ENCODE data around the gene NAA15.

The NAA15 gene

DNA sequence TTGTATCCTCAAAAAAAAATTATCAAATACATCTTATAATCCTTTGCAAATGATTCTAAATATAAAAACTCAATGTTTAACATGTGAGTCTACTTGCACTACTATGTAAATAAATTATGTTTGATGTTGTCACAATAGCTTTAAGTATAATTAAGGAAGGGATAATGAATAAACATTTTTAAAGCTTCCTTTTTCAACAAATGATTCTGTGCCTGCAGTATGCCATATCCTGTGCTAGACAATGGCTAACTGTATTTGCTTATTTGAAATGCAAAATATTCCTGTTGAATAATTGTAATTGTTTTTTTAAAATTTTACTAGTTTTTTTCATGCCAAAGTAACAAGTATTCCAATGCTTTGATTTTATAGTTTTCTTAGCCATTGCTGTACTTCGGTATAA, 60.0 kb downstream of the NAA15 start:
- Histone ChIP-seq H3K27ac (replicated peaks) (no peak overlapping the region), H3K27me3 (ENCODE audit: insufficient read depth, poor library complexity, severe bottlenecking) (no peaks in the 10 kb centered on the region), H3K4me3 (replicated peaks; ENCODE audit: insufficient read depth, low read length) (no peak overlapping the region)
- no peak for DNase-seq (ENCODE audit: low read depth in 1 of 2, low spot score in 1 of 2)
- TF ChIP-seq SPI1 (IDR thresholded peaks at IDR 0.05; ENCODE audit: borderline replicate concordance, low read depth) (no peak), GABPA (IDR thresholded peaks at IDR 0.05; ENCODE audit: low read depth) (no peak), POLR2AphosphoS5 (IDR thresholded peaks at IDR 0.05; ENCODE audit: low read depth) (no peak), CTCF (IDR thresholded peaks at IDR 0.05; ENCODE audit: insufficient read depth, low read length) (no peak)
- TF ChIP-seq, protein P1, sequence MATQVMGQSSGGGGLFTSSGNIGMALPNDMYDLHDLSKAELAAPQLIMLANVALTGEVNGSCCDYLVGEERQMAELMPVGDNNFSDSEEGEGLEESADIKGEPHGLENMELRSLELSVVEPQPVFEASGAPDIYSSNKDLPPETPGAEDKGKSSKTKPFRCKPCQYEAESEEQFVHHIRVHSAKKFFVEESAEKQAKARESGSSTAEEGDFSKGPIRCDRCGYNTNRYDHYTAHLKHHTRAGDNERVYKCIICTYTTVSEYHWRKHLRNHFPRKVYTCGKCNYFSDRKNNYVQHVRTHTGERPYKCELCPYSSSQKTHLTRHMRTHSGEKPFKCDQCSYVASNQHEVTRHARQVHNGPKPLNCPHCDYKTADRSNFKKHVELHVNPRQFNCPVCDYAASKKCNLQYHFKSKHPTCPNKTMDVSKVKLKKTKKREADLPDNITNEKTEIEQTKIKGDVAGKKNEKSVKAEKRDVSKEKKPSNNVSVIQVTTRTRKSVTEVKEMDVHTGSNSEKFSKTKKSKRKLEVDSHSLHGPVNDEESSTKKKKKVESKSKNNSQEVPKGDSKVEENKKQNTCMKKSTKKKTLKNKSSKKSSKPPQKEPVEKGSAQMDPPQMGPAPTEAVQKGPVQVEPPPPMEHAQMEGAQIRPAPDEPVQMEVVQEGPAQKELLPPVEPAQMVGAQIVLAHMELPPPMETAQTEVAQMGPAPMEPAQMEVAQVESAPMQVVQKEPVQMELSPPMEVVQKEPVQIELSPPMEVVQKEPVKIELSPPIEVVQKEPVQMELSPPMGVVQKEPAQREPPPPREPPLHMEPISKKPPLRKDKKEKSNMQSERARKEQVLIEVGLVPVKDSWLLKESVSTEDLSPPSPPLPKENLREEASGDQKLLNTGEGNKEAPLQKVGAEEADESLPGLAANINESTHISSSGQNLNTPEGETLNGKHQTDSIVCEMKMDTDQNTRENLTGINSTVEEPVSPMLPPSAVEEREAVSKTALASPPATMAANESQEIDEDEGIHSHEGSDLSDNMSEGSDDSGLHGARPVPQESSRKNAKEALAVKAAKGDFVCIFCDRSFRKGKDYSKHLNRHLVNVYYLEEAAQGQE (IDR thresholded peaks at IDR 0.05; ENCODE audit: insufficient replicate concordance, low read depth), result no peak

GRCh38 chr4:139367421-139368090, 66.3 kb downstream of the NAA15 start:
- no peak for DNase-seq (ENCODE audit: low read depth in 1 of 2, low spot score in 1 of 2)
- Histone ChIP-seq H3K27ac (replicated peaks) (no peak overlapping the region), H3K27me3 (ENCODE audit: insufficient read depth, poor library complexity, severe bottlenecking) (no peaks in the 10 kb centered on the region), H3K4me3 (replicated peaks; ENCODE audit: insufficient read depth, low read length) (no peak overlapping the region)
- TF ChIP-seq POLR2AphosphoS5 (IDR thresholded peaks at IDR 0.05; ENCODE audit: low read depth) (no peak), CTCF (IDR thresholded peaks at IDR 0.05; ENCODE audit: insufficient read depth, low read length) (no peak), GABPA (IDR thresholded peaks at IDR 0.05; ENCODE audit: low read depth) (no peak), SPI1 (IDR thresholded peaks at IDR 0.05; ENCODE audit: borderline replicate concordance, low read depth) (no peak)
- TF ChIP-seq, protein P1 (IDR thresholded peaks at IDR 0.05; ENCODE audit: insufficient replicate concordance, low read depth), result no peak

GRCh38 chr4:139368998-139369397, 67.7 kb downstream of the NAA15 start:
- no peak overlapping the region for H3K4me3 ChIP-seq (replicated peaks; ENCODE audit: insufficient read depth, low read length)
- DNase-seq (ENCODE audit: low read depth in 1 of 2, low spot score in 1 of 2), result no peak
- TF ChIP-seq POLR2AphosphoS5 (IDR thresholded peaks at IDR 0.05; ENCODE audit: low read depth) (no peak), CTCF (IDR thresholded peaks at IDR 0.05; ENCODE audit: insufficient read depth, low read length) (no peak)
- TF ChIP-seq, protein P1 (IDR thresholded peaks at IDR 0.05; ENCODE audit: insufficient replicate concordance, low read depth), result no peak

More at GRCh38 chr4:139368998-139369397, 67.7 kb downstream of the NAA15 start:
- H3K27me3 ChIP-seq (ENCODE audit: insufficient read depth, poor library complexity, severe bottlenecking), result no peaks in the 10 kb centered on the region
- no peak overlapping the region for H3K27ac ChIP-seq (replicated peaks)

All from HL-60 (cell line).